H9 (cell line): ENCODE measurements around the gene ATG101. TPM values are rescaled to one million over a fixed set of nuclear protein-coding genes. Genes with fewer than 3 reads are reported as not detected.
"Not testable (repeated sequence)": the region's sequence is repeated elsewhere in the genome, so short reads cannot be mapped to it uniquely, and the experiment has no call there.

Source experiments
- DNase-seq: peaks from one replicate; pipeline ENCODE4 v3.0.0-alpha.2; 2017
- H2AFZ ChIP-seq: one replicate; pipeline ENCODE4 v1.6.1; 2013; ENCODE audit warnings: mild to moderate bottlenecking, low read length, control low read depth, moderate library complexity
- H2AK5ac ChIP-seq: 2 replicates; pipeline ENCODE4 v1.6.1; 2013; ENCODE audit warnings: low read length, control low read depth, mixed read lengths; ENCODE audit not compliant: insufficient read length
- H2BK120ac ChIP-seq: one replicate; pipeline ENCODE4 v1.6.1; 2013; ENCODE audit warnings: low read depth, mild to moderate bottlenecking, low read length, control low read depth, inconsistent platforms; ENCODE audit not compliant: poor library complexity, severe bottlenecking
- H2BK12ac ChIP-seq: 2 replicates; pipeline ENCODE4 v1.6.1; 2013; ENCODE audit warnings: low read length, control low read depth, mixed read lengths, low read depth; ENCODE audit not compliant: insufficient read length
- H2BK15ac ChIP-seq: 2 replicates; pipeline ENCODE4 v1.6.1; 2013; ENCODE audit warnings: low read depth, low read length, control low read depth
- H2BK20ac ChIP-seq: one replicate; pipeline ENCODE4 v1.6.1; 2013; ENCODE audit warnings: low read depth, mild to moderate bottlenecking, low read length, control low read depth, inconsistent platforms; ENCODE audit not compliant: poor library complexity, severe bottlenecking
- H2BK5ac ChIP-seq: 2 replicates; pipeline ENCODE4 v1.6.1; 2013; ENCODE audit warnings: low read length, control low read depth, mixed read lengths; ENCODE audit not compliant: insufficient read length
- H3K14ac ChIP-seq: 2 replicates; pipeline ENCODE4 v1.6.1; 2013; ENCODE audit warnings: low read length, control low read depth; ENCODE audit not compliant: insufficient read depth
- H3K18ac ChIP-seq: 2 replicates; pipeline ENCODE4 v1.6.1; 2013; ENCODE audit warnings: low read depth, mild to moderate bottlenecking, mixed read lengths, low read length, control low read depth; ENCODE audit not compliant: insufficient read length
- H3K23ac ChIP-seq: 2 replicates; pipeline ENCODE4 v1.6.1; 2013; ENCODE audit warnings: low read length, control low read depth, mixed read lengths, low read depth; ENCODE audit not compliant: insufficient read length
- H3K23me2 ChIP-seq: 2 replicates; pipeline ENCODE4 v1.6.1; 2013; ENCODE audit warnings: low read depth, mild to moderate bottlenecking, mixed read lengths, low read length, control low read depth; ENCODE audit not compliant: insufficient read length, poor library complexity, severe bottlenecking
- H3K27ac ChIP-seq: 2 replicates; pipeline ENCODE4 v1.5.1; 2013; ENCODE audit warnings: low read length, control low read depth, mixed read lengths, low read depth; ENCODE audit not compliant: insufficient read length
- H3K27me3 ChIP-seq: 2 replicates; pipeline ENCODE4 v1.6.1; 2013; ENCODE audit warnings: low read length, control low read depth, inconsistent platforms; ENCODE audit not compliant: insufficient read depth
- H3K4ac ChIP-seq: 2 replicates; pipeline ENCODE4 v1.6.1; 2013; ENCODE audit warnings: low read depth, mild to moderate bottlenecking, control low read depth, inconsistent platforms, low read length, moderate library complexity
- H3K4me1 ChIP-seq: 2 replicates; pipeline ENCODE4 v1.6.1; 2013; ENCODE audit warnings: low read length, control low read depth, inconsistent platforms; ENCODE audit not compliant: insufficient read depth
- H3K4me2 ChIP-seq: 2 replicates; pipeline ENCODE4 v1.6.1; 2013; ENCODE audit warnings: low read length, control low read depth, mixed read lengths; ENCODE audit not compliant: insufficient read length, insufficient read depth
- H3K56ac ChIP-seq: 2 replicates; pipeline ENCODE4 v1.6.1; 2013; ENCODE audit warnings: low read depth, mild to moderate bottlenecking, mixed read lengths, low read length, control low read depth; ENCODE audit not compliant: insufficient read length
- H3K79me1 ChIP-seq: 2 replicates; pipeline ENCODE4 v1.6.1; 2013; ENCODE audit warnings: low read depth, mild to moderate bottlenecking, moderate library complexity, low read length, control low read depth, inconsistent platforms; ENCODE audit not compliant: insufficient read depth, poor library complexity, severe bottlenecking
- H3K79me2 ChIP-seq: 2 replicates; pipeline ENCODE4 v1.6.1; 2013; ENCODE audit warnings: low read length, control low read depth, inconsistent platforms; ENCODE audit not compliant: insufficient read depth
- H3K9ac ChIP-seq: 2 replicates; pipeline ENCODE4 v1.6.1; 2013; ENCODE audit warnings: low read length, control low read depth, mixed read lengths; ENCODE audit not compliant: insufficient read length; ENCODE audit errors: extremely low read depth
- H3K9me3 ChIP-seq: one replicate; pipeline ENCODE4 v1.6.1; 2013; ENCODE audit warnings: low read depth, low read length, inconsistent platforms; ENCODE audit not compliant: control insufficient read depth
- H3T11ph ChIP-seq: one replicate; pipeline ENCODE4 v1.6.1; 2013; ENCODE audit warnings: mild to moderate bottlenecking, low read length, control low read depth, inconsistent platforms
- H4K20me1 ChIP-seq: one replicate; pipeline ENCODE4 v1.6.1; 2013; ENCODE audit not compliant: control insufficient read depth, insufficient read length, insufficient read depth
- H4K5ac ChIP-seq: 2 replicates; pipeline ENCODE4 v1.6.1; 2013; ENCODE audit warnings: low read depth, mild to moderate bottlenecking, mixed read lengths, low read length, control low read depth; ENCODE audit not compliant: insufficient read length
- H4K8ac ChIP-seq: replicated peaks from 2 replicates; pipeline ENCODE4 v1.6.1; 2013; ENCODE audit warnings: low read length, control low read depth, mixed read lengths, low read depth; ENCODE audit not compliant: insufficient read length
- H4K91ac ChIP-seq: 2 replicates; pipeline ENCODE4 v1.6.1; 2013; ENCODE audit warnings: low read depth, mild to moderate bottlenecking, moderate library complexity, mixed read lengths, low read length, control low read depth; ENCODE audit not compliant: insufficient read length
- H3K27ac Mint-ChIP-seq, 3 experiments: 2 replicates in 2 of 3; 3 replicates in 1 of 3; pipeline ENCODE4 v1.8.0; 2020 to 2021; ENCODE audit warnings: mixed read lengths in 3 of 3, mild to moderate bottlenecking in 1 of 3, moderate library complexity in 1 of 3
- H3K27me3 Mint-ChIP-seq: 2 replicates; pipeline ENCODE4 v1.8.0; 2021; ENCODE audit warnings: low read depth, mild to moderate bottlenecking, moderate library complexity, mixed read lengths
- H3K36me3 Mint-ChIP-seq, 3 experiments: 2 replicates in 2 of 3; 3 replicates in 1 of 3; pipeline ENCODE4 v1.8.0; 2020 to 2021; ENCODE audit warnings: low read depth in 3 of 3, mixed read lengths in 3 of 3; ENCODE audit not compliant: insufficient read depth in 1 of 3
- H3K4me1 Mint-ChIP-seq, 2 experiments: 2 replicates each; pipeline ENCODE4 v1.8.0; 2020; ENCODE audit warnings: mixed read lengths in 2 of 2
- H3K4me3 Mint-ChIP-seq, 2 experiments: 2 replicates in 1 of 2; 3 replicates in 1 of 2; pipeline ENCODE4 v1.8.0; 2020 to 2021; ENCODE audit warnings: mild to moderate bottlenecking in 2 of 2, mixed read lengths in 2 of 2, moderate library complexity in 1 of 2
- H3K9me3 Mint-ChIP-seq, 2 experiments: 2 replicates in 1 of 2; 3 replicates in 1 of 2; pipeline ENCODE4 v1.8.0; 2020; ENCODE audit warnings: mild to moderate bottlenecking in 2 of 2, mixed read lengths in 2 of 2, moderate library complexity in 1 of 2
- CTCF ChIP-seq: fragments of 200-600 bp; sonication (generic); conservative IDR thresholded peaks from 3 replicates; pipeline ENCODE4 v1.8.0; 2021; ENCODE audit warnings: antibody characterized with exemption, mild to moderate bottlenecking
- WGBS: extraction: QIAGEN DNeasy Blood & Tissue Kit; methylation state at CpG from one replicate; pipeline ENCODE4 v1.1.7; 2013; ENCODE audit warnings: missing lambda C conversion rate, low lambda C conversion rate, mixed read lengths; ENCODE audit not compliant: insufficient read length; ENCODE audit errors: extremely low coverage; 5-methylcytosine and 5-hydroxymethylcytosine counted together
- total RNA-seq: library from RNA; stranded (reverse); gene quantifications from 2 replicates; pipeline ENCODE4 v1.2.1, GENCODE V29; 2021

The ATG101 gene
- total RNA-seq, 1 experiment from 2014 or later = 58.3 TPM

- Mint-ChIP-seq H3K27me3 (peaks cover 36% of the 10 kb centered on the region), H3K27ac (no peak overlapping the region), H3K9me3 (no peaks in the 10 kb centered on the region), H3K4me3 (no peak overlapping the region), H3K4me1 (peaks cover under 1 to 2% of the 10 kb centered on the region in 2 experiments; a peak in 2 of 4 replicates), H3K36me3 (no peaks in the 10 kb centered on the region)
- Histone ChIP-seq H2AFZ (no peak overlapping the region), H3K4me1 (no peaks in the 10 kb centered on the region), H4K8ac (no peak overlapping the region), H2BK120ac (no peak overlapping the region), H3K4ac (no peak overlapping the region), H2AK5ac (no peak overlapping the region), H3K79me2 (no peaks in the 10 kb centered on the region), H3K9ac (no peak overlapping the region), H3K27me3 (no peaks in the 10 kb centered on the region), H4K91ac (no peak overlapping the region), H3K18ac (no peak overlapping the region), H3T11ph (no peak overlapping the region), H2BK5ac (no peak overlapping the region), H2BK20ac (no peak overlapping the region), H3K23me2 (no peaks in the 10 kb centered on the region), H4K5ac (no peak overlapping the region), H3K4me2 (no peak overlapping the region), H3K9me3 (no peaks in the 10 kb centered on the region), H3K14ac (no peak overlapping the region), H2BK12ac (no peak overlapping the region), H3K56ac (no peak overlapping the region), H2BK15ac (no peak overlapping the region), H3K79me1 (no peaks in the 10 kb centered on the region), H3K27ac (no peak overlapping the region), H3K23ac (no peak overlapping the region), H4K20me1 (no peaks in the 10 kb centered on the region)
- DNase-seq = no peak
- TF ChIP-seq CTCF = no peak
- WGBS = no CpG with 5 or more reads among the region's 21 CpGs
Measured at GRCh38 chr12:52097045-52097666, 27.4 kb downstream of the ATG101 start.

- H3K27me3 ChIP-seq, H3K9me3 ChIP-seq, H3K4me1 Mint-ChIP-seq, H3K4me2 ChIP-seq, H3K56ac ChIP-seq, H3K4ac ChIP-seq, H3K27ac Mint-ChIP-seq, H3T11ph ChIP-seq, H2BK120ac ChIP-seq, H2BK15ac ChIP-seq, H3K9ac ChIP-seq, H3K23ac ChIP-seq, H3K14ac ChIP-seq, H2BK5ac ChIP-seq, H2AK5ac ChIP-seq, H4K8ac ChIP-seq, H3K9me3 Mint-ChIP-seq, H3K4me3 Mint-ChIP-seq, H4K20me1 ChIP-seq, DNase-seq, H3K4me1 ChIP-seq, H3K23me2 ChIP-seq, H3K27ac ChIP-seq, H2BK12ac ChIP-seq, H4K5ac ChIP-seq, H3K36me3 Mint-ChIP-seq, H2AFZ ChIP-seq, H3K79me2 ChIP-seq, H2BK20ac ChIP-seq, H4K91ac ChIP-seq, H3K18ac ChIP-seq, H3K79me1 ChIP-seq: not testable (repeated sequence)
- H3K27me3 Mint-ChIP-seq = peaks cover 58% of the 10 kb centered on the region
- WGBS = no CpG with 5 or more reads among the region's 10 CpGs
Measured at GRCh38 chr12:52104431-52105089, 34.8 kb downstream of the ATG101 start.
